Activated naive CD8-positive, alpha-beta T cell treated with anti-CD3 and anti-CD28 coated beads for 36 hours (primary cell): ENCODE measurements around the gene MGST2. TPM values are rescaled to one million over a fixed set of nuclear protein-coding genes. Genes with fewer than 3 reads are reported as not detected.
"Not testable (repeated sequence)": the region's sequence is repeated elsewhere in the genome, so short reads cannot be mapped to it uniquely, and the experiment has no call there.

Experiments used
- DNase-seq: peaks from one replicate; pipeline ENCODE4 v3.0.0; 2021
- H3K27ac Mint-ChIP-seq: one replicate; pipeline ENCODE4 v1.8.0; 2022; ENCODE audit warnings: mild to moderate bottlenecking, moderate library complexity, mixed read lengths
- H3K27me3 Mint-ChIP-seq: one replicate; pipeline ENCODE4 v1.8.0; 2022; ENCODE audit warnings: mild to moderate bottlenecking, mixed read lengths
- H3K36me3 Mint-ChIP-seq: one replicate; pipeline ENCODE4 v1.8.0; 2021; ENCODE audit warnings: mild to moderate bottlenecking, mixed read lengths
- H3K4me1 Mint-ChIP-seq: one replicate; pipeline ENCODE4 v1.8.0; 2021; ENCODE audit warnings: mixed read lengths
- H3K4me3 Mint-ChIP-seq: one replicate; pipeline ENCODE4 v1.8.0; 2022; ENCODE audit warnings: mild to moderate bottlenecking, moderate library complexity, mixed read lengths
- H3K9me3 Mint-ChIP-seq: one replicate; pipeline ENCODE4 v1.8.0; 2022; ENCODE audit warnings: mixed read lengths
- total RNA-seq, 2 experiments: library from RNA; stranded (reverse); gene quantifications; one replicate each; pipeline ENCODE4 v1.2.3, GENCODE V29; 2021

MGST2 gene
- total RNA-seq, result 1 to 10 TPM; 7.3 to 9.5 TPM

DNA sequence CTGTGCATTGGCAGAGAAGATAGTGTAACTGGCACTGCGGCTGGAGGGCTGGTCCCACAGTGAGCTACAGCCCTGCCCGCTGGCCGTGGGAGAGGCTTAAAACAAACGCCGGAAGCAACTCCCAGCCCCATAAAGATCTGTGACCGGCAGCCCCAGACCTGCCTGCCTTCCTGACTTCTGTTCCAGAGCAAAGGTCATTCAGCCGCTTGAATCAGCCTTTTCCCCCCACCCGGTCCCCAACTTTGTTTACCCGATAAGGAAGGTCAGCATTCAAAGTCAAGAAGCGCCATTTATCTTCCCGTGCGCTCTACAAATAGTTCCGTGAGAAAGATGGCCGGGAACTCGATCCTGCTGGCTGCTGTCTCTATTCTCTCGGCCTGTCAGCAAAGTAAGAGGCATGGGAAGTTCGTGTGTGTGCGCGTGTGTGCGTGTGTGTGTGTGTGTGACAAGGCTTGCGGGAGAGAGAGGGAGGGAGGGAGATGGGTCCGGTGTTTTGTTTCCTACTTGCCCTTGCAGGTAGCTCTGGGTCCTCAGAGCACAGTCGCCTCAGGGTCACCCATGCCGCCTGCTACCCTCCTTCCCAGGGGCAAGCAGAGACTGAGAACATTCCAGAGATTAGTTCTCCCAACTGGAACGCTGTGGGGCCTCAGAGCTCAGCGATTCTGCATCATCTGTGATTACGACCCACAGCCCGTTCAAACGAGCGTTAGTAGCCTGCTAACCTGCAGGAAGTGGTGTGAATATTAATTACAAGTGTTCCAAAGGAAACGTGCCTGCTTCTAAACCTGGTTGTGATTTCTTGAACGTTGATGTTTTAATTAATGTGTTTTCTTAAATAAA lies at the start of gene MGST2:
Gene MGST2 (plus strand): TSS at position 130 of the 840 bp plus-strand sequence. CDS start 201 bp downstream, at position 331.
- Mint-ChIP-seq H3K27ac (peak within 1 kb of the TSS; percentile 83), H3K4me3 (peak within 1 kb of the TSS; percentile 93), H3K27me3 (peaks cover 4% of the 10 kb centered on the region), H3K9me3 (no peaks in the 10 kb centered on the region), H3K36me3 (peaks cover 3% of the 10 kb centered on the region), H3K4me1 (peaks cover 15% of the 10 kb centered on the region)
- peak; percentile 50 for DNase-seq

GRCh38 chr4:139617702-139618490 lies 47.7 kb upstream of the MGST2 start:
- no peak overlapping the region for H3K4me3 Mint-ChIP-seq
- H3K27me3 Mint-ChIP-seq, result no peaks in the 10 kb centered on the region
- H3K36me3 Mint-ChIP-seq, result no peaks in the 10 kb centered on the region
- H3K27ac Mint-ChIP-seq, result no peak overlapping the region
- H3K4me1 Mint-ChIP-seq, result no peaks in the 10 kb centered on the region
- no peak for DNase-seq
- no peaks in the 10 kb centered on the region for H3K9me3 Mint-ChIP-seq

- Mint-ChIP-seq H3K36me3 (no peaks in the 10 kb centered on the region), H3K27ac (no peak overlapping the region), H3K4me3 (no peak overlapping the region), H3K27me3 (peaks cover 4% of the 10 kb centered on the region), H3K9me3 (no peaks in the 10 kb centered on the region), H3K4me1 (no peaks in the 10 kb centered on the region)
- no peak for DNase-seq
Measured at GRCh38 chr4:139619644-139620043, 46.0 kb upstream of the MGST2 start.

GRCh38 chr4:139622901-139623381 lies 42.7 kb upstream of the MGST2 start:
- H3K27me3 Mint-ChIP-seq, result peaks cover 4% of the 10 kb centered on the region
- DNase-seq, result no peak
- no peak overlapping the region for H3K4me3 Mint-ChIP-seq
- no peaks in the 10 kb centered on the region for H3K36me3 Mint-ChIP-seq
- no peaks in the 10 kb centered on the region for H3K9me3 Mint-ChIP-seq
- H3K27ac Mint-ChIP-seq, result no peak overlapping the region
- no peaks in the 10 kb centered on the region for H3K4me1 Mint-ChIP-seq

GRCh38 chr4:139624441-139625092 lies 41.1 kb upstream of the MGST2 start:
- H3K4me3 Mint-ChIP-seq, result no peak overlapping the region
- H3K36me3 Mint-ChIP-seq, result no peaks in the 10 kb centered on the region
- H3K9me3 Mint-ChIP-seq, result no peaks in the 10 kb centered on the region
- H3K27ac Mint-ChIP-seq, result no peak overlapping the region
- peaks cover 4% of the 10 kb centered on the region for H3K27me3 Mint-ChIP-seq
- no peaks in the 10 kb centered on the region for H3K4me1 Mint-ChIP-seq
- no peak for DNase-seq

DNA sequence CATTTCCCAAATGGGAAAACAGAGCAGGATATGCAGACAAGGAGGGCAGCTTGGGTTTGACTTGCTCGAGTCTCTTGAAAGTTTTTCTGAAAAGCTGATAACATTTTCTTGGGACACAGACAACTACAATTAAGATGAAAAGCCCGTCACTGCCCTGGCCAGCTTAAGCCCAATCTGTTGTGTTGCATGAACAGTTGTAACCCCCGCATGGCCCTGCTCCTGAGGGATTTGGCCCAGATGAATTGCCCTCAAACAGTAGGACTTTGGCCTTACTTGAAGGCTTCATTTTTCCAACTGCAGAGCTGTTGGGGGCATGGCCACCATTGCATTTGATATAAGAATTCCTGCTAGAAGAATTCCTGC lies 40.5 kb upstream of the MGST2 start:
- no peak for DNase-seq
- Mint-ChIP-seq H3K27ac (no peak overlapping the region), H3K36me3 (no peaks in the 10 kb centered on the region), H3K4me1 (no peaks in the 10 kb centered on the region), H3K4me3 (no peak overlapping the region), H3K9me3 (no peaks in the 10 kb centered on the region), H3K27me3 (peaks cover 4% of the 10 kb centered on the region)

- H3K9me3 Mint-ChIP-seq, result no peaks in the 10 kb centered on the region
- no peaks in the 10 kb centered on the region for H3K4me1 Mint-ChIP-seq
- peaks cover 5% of the 10 kb centered on the region for H3K27me3 Mint-ChIP-seq
- no peaks in the 10 kb centered on the region for H3K36me3 Mint-ChIP-seq
- no peak for DNase-seq
- no peak overlapping the region for H3K4me3 Mint-ChIP-seq
- H3K27ac Mint-ChIP-seq, result no peak overlapping the region
Measured at GRCh38 chr4:139625482-139625881, 40.1 kb upstream of the MGST2 start.

DNA sequence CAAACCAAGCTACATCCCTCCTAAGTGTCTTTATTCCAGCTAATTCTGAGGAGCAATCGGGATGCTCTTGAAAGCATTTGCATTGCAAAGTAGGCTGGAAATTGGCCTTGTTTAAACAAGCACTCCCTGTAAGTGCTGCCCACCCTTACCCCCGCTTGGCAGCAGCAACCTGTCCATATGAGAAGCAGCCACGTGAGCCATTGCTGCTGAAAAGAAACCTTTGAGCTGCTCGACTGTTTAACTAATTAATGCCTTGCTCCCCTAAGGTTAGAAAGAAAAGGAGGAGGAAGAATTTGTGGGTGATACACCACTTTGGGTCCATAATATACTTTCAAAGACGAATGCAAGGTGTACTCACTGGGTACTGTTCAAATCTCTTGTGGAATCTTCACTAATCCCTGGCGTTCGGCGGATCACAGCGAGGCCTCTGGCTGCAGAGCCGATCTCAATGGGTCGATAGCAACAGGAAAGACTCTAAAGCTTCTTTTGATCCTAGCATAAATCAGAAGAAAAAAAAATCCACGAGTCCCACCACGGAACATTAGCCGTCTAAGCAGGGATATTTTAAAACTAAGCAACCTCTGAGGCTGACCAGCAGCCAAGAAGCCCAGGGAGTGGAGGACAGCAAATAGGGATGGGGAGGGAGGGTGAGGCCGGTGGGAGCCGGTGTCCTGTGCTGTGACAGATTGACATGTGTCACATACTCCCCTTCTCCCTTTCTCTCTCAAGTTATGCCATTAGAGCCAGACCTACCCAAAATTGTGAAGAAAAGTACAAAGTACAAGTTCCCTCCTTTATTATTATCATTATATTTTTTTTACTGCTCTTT lies 37.2 kb upstream of the MGST2 start:
- Mint-ChIP-seq H3K36me3 (no peaks in the 10 kb centered on the region), H3K4me3 (no peak overlapping the region), H3K27me3 (peaks cover 11% of the 10 kb centered on the region), H3K4me1 (no peaks in the 10 kb centered on the region), H3K27ac (no peak overlapping the region), H3K9me3 (no peaks in the 10 kb centered on the region)
- no peak for DNase-seq

DNA sequence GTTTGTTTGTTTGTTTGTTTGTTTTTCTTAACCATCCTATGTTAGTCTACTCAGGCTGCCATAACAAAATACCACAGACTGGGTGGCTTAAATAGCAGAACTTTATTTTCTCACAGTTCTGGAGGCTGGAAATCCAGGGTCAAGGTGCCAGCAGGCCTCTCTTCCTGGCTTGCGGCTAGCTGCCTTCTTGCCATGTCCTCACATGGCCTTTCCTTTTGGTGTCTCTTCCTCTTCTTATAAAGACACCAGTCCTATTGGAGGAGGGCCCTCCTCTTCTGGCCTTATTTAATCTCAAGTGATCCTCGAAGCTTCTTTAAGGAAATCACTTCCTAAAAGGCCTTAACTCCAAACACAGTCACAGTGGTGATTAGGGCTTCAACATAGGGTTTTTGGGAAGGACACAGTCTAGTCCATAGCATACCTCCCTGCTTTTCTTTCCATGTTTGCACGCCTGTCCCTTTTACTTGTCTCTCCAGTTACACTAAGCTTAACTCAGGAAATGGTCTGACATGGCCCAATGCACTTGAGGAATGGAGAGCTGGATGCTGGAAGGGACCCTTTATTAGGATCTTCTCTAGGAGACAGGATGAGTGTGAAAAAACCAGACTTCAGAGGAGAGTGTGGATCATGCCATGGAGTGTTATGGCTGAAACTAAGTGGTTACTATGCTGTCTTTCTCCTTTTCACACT lies 36.0 kb upstream of the MGST2 start:
- peaks cover 20% of the 10 kb centered on the region for H3K27me3 Mint-ChIP-seq
- H3K4me1 Mint-ChIP-seq, result no peaks in the 10 kb centered on the region
- no peak overlapping the region for H3K27ac Mint-ChIP-seq
- no peak overlapping the region for H3K4me3 Mint-ChIP-seq
- H3K36me3 Mint-ChIP-seq, result no peaks in the 10 kb centered on the region
- H3K9me3 Mint-ChIP-seq, result no peaks in the 10 kb centered on the region
- no peak for DNase-seq

DNA sequence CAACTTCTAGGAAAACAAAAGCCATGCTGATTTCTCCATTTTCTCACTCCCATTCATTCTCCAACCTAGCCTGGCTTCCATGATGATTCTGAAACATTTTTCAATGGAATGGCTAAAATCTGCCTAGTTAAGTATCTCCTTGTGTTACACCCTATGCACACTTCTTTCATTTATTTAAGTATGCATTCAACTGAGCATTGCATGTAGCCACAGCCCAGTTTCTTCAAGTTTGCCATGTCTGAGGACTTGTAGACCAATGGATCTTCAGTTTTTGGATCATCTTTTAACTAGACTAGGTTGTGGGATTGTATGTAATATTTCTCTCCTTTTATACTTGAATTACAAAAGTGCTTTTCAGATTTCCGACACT lies 35.5 kb upstream of the MGST2 start:
- H3K36me3 Mint-ChIP-seq, result no peaks in the 10 kb centered on the region
- no peak overlapping the region for H3K4me3 Mint-ChIP-seq
- H3K9me3 Mint-ChIP-seq, result no peaks in the 10 kb centered on the region
- no peak overlapping the region for H3K27ac Mint-ChIP-seq
- H3K4me1 Mint-ChIP-seq, result no peaks in the 10 kb centered on the region
- DNase-seq, result no peak
- H3K27me3 Mint-ChIP-seq, result peaks cover 20% of the 10 kb centered on the region

- Mint-ChIP-seq H3K27ac (no peak overlapping the region), H3K4me3 (no peak overlapping the region), H3K27me3 (peaks cover 20% of the 10 kb centered on the region), H3K4me1 (no peaks in the 10 kb centered on the region), H3K9me3 (no peaks in the 10 kb centered on the region), H3K36me3 (no peaks in the 10 kb centered on the region)
- DNase-seq, result no peak
Measured at GRCh38 chr4:139630991-139631390, 34.6 kb upstream of the MGST2 start.

DNA sequence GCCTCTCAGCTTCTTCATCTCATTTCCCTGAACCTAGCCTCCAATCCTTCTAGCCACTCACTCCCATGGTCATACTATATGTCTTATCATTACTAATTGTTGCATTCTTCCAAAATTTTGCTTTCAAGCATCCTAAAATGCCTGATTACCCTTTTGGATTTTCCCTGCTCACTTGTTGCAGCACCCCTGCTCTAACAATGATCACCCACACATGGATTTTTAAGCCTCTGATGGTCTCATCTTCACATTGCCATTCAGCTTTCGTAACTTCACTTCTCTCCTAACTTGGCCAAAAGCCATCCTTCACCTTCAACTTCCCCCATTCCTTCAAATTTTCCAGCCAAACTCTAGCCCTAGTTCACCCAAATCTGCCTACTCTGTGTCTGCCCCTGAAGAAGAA lies 33.8 kb upstream of the MGST2 start:
- Mint-ChIP-seq H3K4me3 (no peak overlapping the region), H3K27me3 (peaks cover 20% of the 10 kb centered on the region), H3K27ac (no peak overlapping the region), H3K4me1 (no peaks in the 10 kb centered on the region), H3K36me3 (no peaks in the 10 kb centered on the region), H3K9me3 (no peaks in the 10 kb centered on the region)
- DNase-seq, result no peak

GRCh38 chr4:139632739-139633138 lies 32.9 kb upstream of the MGST2 start:
- not testable (repeated sequence) for H3K4me3 Mint-ChIP-seq, H3K9me3 Mint-ChIP-seq, DNase-seq, H3K36me3 Mint-ChIP-seq, H3K27ac Mint-ChIP-seq, H3K4me1 Mint-ChIP-seq
- H3K27me3 Mint-ChIP-seq, result peaks cover 20% of the 10 kb centered on the region

DNA sequence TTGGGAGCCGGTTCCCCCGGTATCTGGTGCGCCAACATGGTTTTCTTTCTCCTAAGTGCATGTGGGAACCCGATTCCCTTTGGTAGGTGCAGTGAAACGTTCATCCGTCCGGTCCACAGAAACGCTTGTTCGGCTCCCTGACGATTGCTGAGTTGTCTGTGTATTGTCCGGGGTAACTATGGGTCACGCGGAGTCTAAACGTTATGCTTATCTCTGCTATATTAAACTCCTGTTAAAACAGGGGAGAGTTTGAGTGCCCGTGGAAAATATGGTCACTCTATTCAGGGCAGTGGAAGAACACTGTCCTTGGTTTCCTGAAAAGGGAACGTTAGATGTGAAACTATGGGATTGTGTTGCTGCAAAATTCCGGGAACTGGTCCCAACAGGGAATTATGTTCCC lies 32.4 kb upstream of the MGST2 start:
- no peaks in the 10 kb centered on the region for H3K36me3 Mint-ChIP-seq
- H3K27me3 Mint-ChIP-seq, result peaks cover 20% of the 10 kb centered on the region
- no peak overlapping the region for H3K4me3 Mint-ChIP-seq
- peaks cover 5% of the 10 kb centered on the region for H3K9me3 Mint-ChIP-seq
- no peak for DNase-seq
- no peak overlapping the region for H3K27ac Mint-ChIP-seq
- H3K4me1 Mint-ChIP-seq, result no peaks in the 10 kb centered on the region
